ENCODE results near the gene SLC51A.

DNA sequence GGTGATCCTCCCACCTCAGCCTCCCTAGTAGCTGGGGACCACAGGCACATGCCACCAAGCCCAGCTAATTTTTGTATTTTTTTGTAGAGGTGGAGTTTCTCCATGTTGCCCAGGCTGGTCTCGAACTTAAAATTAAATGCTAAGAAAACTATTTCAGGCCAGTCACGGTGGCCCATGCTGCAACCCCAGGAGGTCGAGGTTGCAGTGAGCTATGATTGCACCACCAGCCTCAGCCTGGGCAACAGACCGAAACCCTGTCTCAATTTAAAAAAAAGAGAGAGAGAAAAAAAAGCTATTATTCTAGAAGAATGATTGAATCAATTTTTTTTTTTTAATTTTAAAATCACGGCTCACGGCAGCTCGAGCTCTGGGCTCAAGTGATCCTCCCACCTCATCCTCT, 4.7 kb downstream of the SLC51A start:
- TF ChIP-seq, protein P1, sequence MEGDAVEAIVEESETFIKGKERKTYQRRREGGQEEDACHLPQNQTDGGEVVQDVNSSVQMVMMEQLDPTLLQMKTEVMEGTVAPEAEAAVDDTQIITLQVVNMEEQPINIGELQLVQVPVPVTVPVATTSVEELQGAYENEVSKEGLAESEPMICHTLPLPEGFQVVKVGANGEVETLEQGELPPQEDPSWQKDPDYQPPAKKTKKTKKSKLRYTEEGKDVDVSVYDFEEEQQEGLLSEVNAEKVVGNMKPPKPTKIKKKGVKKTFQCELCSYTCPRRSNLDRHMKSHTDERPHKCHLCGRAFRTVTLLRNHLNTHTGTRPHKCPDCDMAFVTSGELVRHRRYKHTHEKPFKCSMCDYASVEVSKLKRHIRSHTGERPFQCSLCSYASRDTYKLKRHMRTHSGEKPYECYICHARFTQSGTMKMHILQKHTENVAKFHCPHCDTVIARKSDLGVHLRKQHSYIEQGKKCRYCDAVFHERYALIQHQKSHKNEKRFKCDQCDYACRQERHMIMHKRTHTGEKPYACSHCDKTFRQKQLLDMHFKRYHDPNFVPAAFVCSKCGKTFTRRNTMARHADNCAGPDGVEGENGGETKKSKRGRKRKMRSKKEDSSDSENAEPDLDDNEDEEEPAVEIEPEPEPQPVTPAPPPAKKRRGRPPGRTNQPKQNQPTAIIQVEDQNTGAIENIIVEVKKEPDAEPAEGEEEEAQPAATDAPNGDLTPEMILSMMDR (IDR thresholded peaks at IDR 0.05; ENCODE audit: insufficient read depth, low read length), result no peak
- TF ChIP-seq POLR2AphosphoS5 (IDR thresholded peaks at IDR 0.05; ENCODE audit: low read depth), result no peak
